ENCODE measurements around the gene ABCG8. TPM values are rescaled to one million over a fixed set of nuclear protein-coding genes. Genes with fewer than 3 reads are reported as not detected.

Gene ABCG8
- total RNA-seq, 2 experiments from 2014 or later = not detected

- Mint-ChIP-seq H3K27me3 (ENCODE audit: low read depth) (no peaks in the 10 kb centered on the region), H3K27ac (no peak overlapping the region), H3K36me3 (ENCODE audit: low read depth) (no peaks in the 10 kb centered on the region), H3K4me1 (ENCODE audit: low read depth) (no peaks in the 10 kb centered on the region), H3K9me3 (peaks cover 3% of the 10 kb centered on the region), H3K4me3 (no peak overlapping the region)
- CTCF ChIA-PET = no interaction called here
- intact Hi-C loops (cut with micrococcal nuclease) = no loop called here
- DNase-seq = no peak
These were observed 26.8 kb upstream of the ABCG8 start for GRCh38 chr2:43812006-43812405.

GRCh38 chr2:43812947-43813346, 25.8 kb upstream of the ABCG8 start:
- no peaks in the 10 kb centered on the region for H3K36me3 Mint-ChIP-seq (ENCODE audit: low read depth)
- H3K4me3 Mint-ChIP-seq = no peak overlapping the region
- no peak for DNase-seq
- H3K4me1 Mint-ChIP-seq (ENCODE audit: low read depth) = no peaks in the 10 kb centered on the region
- H3K27ac Mint-ChIP-seq = no peak overlapping the region
- H3K27me3 Mint-ChIP-seq (ENCODE audit: low read depth) = no peaks in the 10 kb centered on the region
- H3K9me3 Mint-ChIP-seq = peaks cover 3% of the 10 kb centered on the region
- intact Hi-C loops (cut with micrococcal nuclease) = no loop called here
- CTCF ChIA-PET = no interaction called here

GRCh38 chr2:43814711-43815110, 24.1 kb upstream of the ABCG8 start:
- Mint-ChIP-seq H3K4me1 (ENCODE audit: low read depth) (no peaks in the 10 kb centered on the region), H3K4me3 (no peak overlapping the region), H3K27ac (no peak overlapping the region), H3K36me3 (ENCODE audit: low read depth) (no peaks in the 10 kb centered on the region), H3K27me3 (ENCODE audit: low read depth) (no peaks in the 10 kb centered on the region), H3K9me3 (peaks cover 3% of the 10 kb centered on the region)
- CTCF ChIA-PET = no interaction called here
- intact Hi-C loops (cut with micrococcal nuclease) = no loop called here
- no peak for DNase-seq

- H3K36me3 Mint-ChIP-seq (ENCODE audit: low read depth) = no peaks in the 10 kb centered on the region
These were observed 20.0 kb upstream of the ABCG8 start for GRCh38 chr2:43818761-43819160.

GRCh38 chr2:43819491-43820163, 19.1 kb upstream of the ABCG8 start:
- Mint-ChIP-seq H3K27ac (no peak overlapping the region), H3K27me3 (ENCODE audit: low read depth) (peaks cover 14% of the 10 kb centered on the region), H3K4me3 (no peak overlapping the region), H3K36me3 (ENCODE audit: low read depth) (no peaks in the 10 kb centered on the region), H3K4me1 (ENCODE audit: low read depth) (no peaks in the 10 kb centered on the region), H3K9me3 (peaks cover 3% of the 10 kb centered on the region)
- CTCF ChIA-PET = no interaction called here
- no peak for DNase-seq
- intact Hi-C loops (cut with micrococcal nuclease) = no loop called here

More at GRCh38 chr2:43818761-43819160, 20.0 kb upstream of the ABCG8 start:
- no peak overlapping the region for H3K4me3 Mint-ChIP-seq
- H3K4me1 Mint-ChIP-seq (ENCODE audit: low read depth) = no peaks in the 10 kb centered on the region
- peaks cover 14% of the 10 kb centered on the region for H3K27me3 Mint-ChIP-seq (ENCODE audit: low read depth)
- CTCF ChIA-PET = no interaction called here
- peak; percentile 47 for DNase-seq
- peaks cover 3% of the 10 kb centered on the region for H3K9me3 Mint-ChIP-seq
- no peak overlapping the region for H3K27ac Mint-ChIP-seq
- intact Hi-C loops (cut with micrococcal nuclease) = no loop called here

GRCh38 chr2:43822839-43823238, 15.9 kb upstream of the ABCG8 start:
- no peak for DNase-seq
- CTCF ChIA-PET = no interaction called here
- H3K27me3 Mint-ChIP-seq (ENCODE audit: low read depth) = peaks cover 15% of the 10 kb centered on the region
- no peak overlapping the region for H3K27ac Mint-ChIP-seq
- H3K4me3 Mint-ChIP-seq = no peak overlapping the region
- H3K36me3 Mint-ChIP-seq (ENCODE audit: low read depth) = no peaks in the 10 kb centered on the region
- no peaks in the 10 kb centered on the region for H3K4me1 Mint-ChIP-seq (ENCODE audit: low read depth)
- no peaks in the 10 kb centered on the region for H3K9me3 Mint-ChIP-seq
- intact Hi-C loops (cut with micrococcal nuclease) = no loop called here

GRCh38 chr2:43823751-43824150, 15.0 kb upstream of the ABCG8 start:
- Mint-ChIP-seq H3K36me3 (ENCODE audit: low read depth) (no peaks in the 10 kb centered on the region), H3K27ac (no peak overlapping the region), H3K27me3 (ENCODE audit: low read depth) (peaks cover 17% of the 10 kb centered on the region), H3K4me3 (no peak overlapping the region), H3K4me1 (ENCODE audit: low read depth) (no peaks in the 10 kb centered on the region), H3K9me3 (no peaks in the 10 kb centered on the region)
- intact Hi-C loops (cut with micrococcal nuclease) = no loop called here
- CTCF ChIA-PET = no interaction called here
- no peak for DNase-seq

GRCh38 chr2:43824512-43824911, 14.3 kb upstream of the ABCG8 start:
- intact Hi-C loops (cut with micrococcal nuclease) = no loop called here
- CTCF ChIA-PET = no interaction called here
- H3K36me3 Mint-ChIP-seq (ENCODE audit: low read depth) = no peaks in the 10 kb centered on the region
- no peaks in the 10 kb centered on the region for H3K9me3 Mint-ChIP-seq
- H3K4me3 Mint-ChIP-seq = no peak overlapping the region
- no peaks in the 10 kb centered on the region for H3K4me1 Mint-ChIP-seq (ENCODE audit: low read depth)
- H3K27me3 Mint-ChIP-seq (ENCODE audit: low read depth) = peaks cover 20% of the 10 kb centered on the region
- DNase-seq = no peak
- no peak overlapping the region for H3K27ac Mint-ChIP-seq

GRCh38 chr2:43824951-43825493, 13.7 kb upstream of the ABCG8 start:
- no peak overlapping the region for H3K4me3 Mint-ChIP-seq
- no peak for DNase-seq
- CTCF ChIA-PET = interaction anchor here (0.8 kb wide), 1 partner anchor 27 kb away, joined by 3 read pairs; no protein-coding TSS in a partner anchor
- H3K9me3 Mint-ChIP-seq = no peaks in the 10 kb centered on the region
- H3K27ac Mint-ChIP-seq = no peak overlapping the region
- H3K36me3 Mint-ChIP-seq (ENCODE audit: low read depth) = no peaks in the 10 kb centered on the region
- no peaks in the 10 kb centered on the region for H3K4me1 Mint-ChIP-seq (ENCODE audit: low read depth)
- peaks cover 23% of the 10 kb centered on the region for H3K27me3 Mint-ChIP-seq (ENCODE audit: low read depth)
- intact Hi-C loops (cut with micrococcal nuclease) = no loop called here

- intact Hi-C loops (cut with micrococcal nuclease) = no loop called here
- CTCF ChIA-PET = interaction anchor here (0.7 to 0.8 kb wide), 2 partner anchors 28 to 200 kb away, joined by 3 read pairs; no protein-coding TSS in a partner anchor
- Mint-ChIP-seq H3K9me3 (no peaks in the 10 kb centered on the region), H3K4me3 (no peak overlapping the region), H3K36me3 (ENCODE audit: low read depth) (no peaks in the 10 kb centered on the region), H3K27ac (no peak overlapping the region), H3K27me3 (ENCODE audit: low read depth) (peaks cover 28% of the 10 kb centered on the region), H3K4me1 (ENCODE audit: low read depth) (no peaks in the 10 kb centered on the region)
- DNase-seq = no peak
These were observed 12.9 kb upstream of the ABCG8 start for GRCh38 chr2:43825841-43826240.

- Mint-ChIP-seq H3K9me3 (no peaks in the 10 kb centered on the region), H3K27ac (no peak overlapping the region), H3K4me3 (no peak overlapping the region), H3K36me3 (ENCODE audit: low read depth) (no peaks in the 10 kb centered on the region), H3K27me3 (ENCODE audit: low read depth) (peaks cover 28% of the 10 kb centered on the region), H3K4me1 (ENCODE audit: low read depth) (peaks cover 3% of the 10 kb centered on the region)
- CTCF ChIA-PET = interaction anchor here (0.7 kb wide), 1 partner anchor 201 kb away, joined by 3 read pairs; no protein-coding TSS in a partner anchor
- DNase-seq = no peak
- intact Hi-C loops (cut with micrococcal nuclease) = no loop called here
These were observed 12.2 kb upstream of the ABCG8 start for GRCh38 chr2:43826305-43827250.

GRCh38 chr2:43831543-43832294, 7.1 kb upstream of the ABCG8 start:
- Mint-ChIP-seq H3K27me3 (ENCODE audit: low read depth) (peaks cover 25% of the 10 kb centered on the region), H3K36me3 (ENCODE audit: low read depth) (no peaks in the 10 kb centered on the region), H3K4me1 (ENCODE audit: low read depth) (peaks cover 3% of the 10 kb centered on the region), H3K27ac (no peak overlapping the region), H3K4me3 (no peak overlapping the region), H3K9me3 (no peaks in the 10 kb centered on the region)
- DNase-seq = no peak
- CTCF ChIA-PET = no interaction called here
- intact Hi-C loops (cut with micrococcal nuclease) = no loop called here
